ENCODE results near the gene MGAT4A.

DNA sequence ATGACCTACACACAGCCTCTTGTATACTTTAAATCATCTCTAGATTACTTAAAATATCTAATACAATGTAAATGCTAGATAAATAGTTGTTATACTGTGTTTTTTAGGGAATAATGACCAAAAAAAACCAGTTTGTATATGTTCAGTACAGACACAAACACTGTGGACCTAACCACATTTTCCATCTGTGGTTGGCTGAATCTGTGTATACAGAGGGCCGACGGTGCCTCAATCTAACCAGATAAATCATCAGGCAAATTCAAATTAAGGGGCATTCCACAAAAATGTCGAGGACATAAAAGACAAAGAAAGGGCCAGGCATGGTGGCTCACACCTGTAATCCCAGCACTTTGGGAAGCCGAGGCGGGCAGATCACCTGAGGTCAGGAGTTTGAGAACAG lies 14.1 kb downstream of the MGAT4A start:
- TF ChIP-seq, protein P1, sequence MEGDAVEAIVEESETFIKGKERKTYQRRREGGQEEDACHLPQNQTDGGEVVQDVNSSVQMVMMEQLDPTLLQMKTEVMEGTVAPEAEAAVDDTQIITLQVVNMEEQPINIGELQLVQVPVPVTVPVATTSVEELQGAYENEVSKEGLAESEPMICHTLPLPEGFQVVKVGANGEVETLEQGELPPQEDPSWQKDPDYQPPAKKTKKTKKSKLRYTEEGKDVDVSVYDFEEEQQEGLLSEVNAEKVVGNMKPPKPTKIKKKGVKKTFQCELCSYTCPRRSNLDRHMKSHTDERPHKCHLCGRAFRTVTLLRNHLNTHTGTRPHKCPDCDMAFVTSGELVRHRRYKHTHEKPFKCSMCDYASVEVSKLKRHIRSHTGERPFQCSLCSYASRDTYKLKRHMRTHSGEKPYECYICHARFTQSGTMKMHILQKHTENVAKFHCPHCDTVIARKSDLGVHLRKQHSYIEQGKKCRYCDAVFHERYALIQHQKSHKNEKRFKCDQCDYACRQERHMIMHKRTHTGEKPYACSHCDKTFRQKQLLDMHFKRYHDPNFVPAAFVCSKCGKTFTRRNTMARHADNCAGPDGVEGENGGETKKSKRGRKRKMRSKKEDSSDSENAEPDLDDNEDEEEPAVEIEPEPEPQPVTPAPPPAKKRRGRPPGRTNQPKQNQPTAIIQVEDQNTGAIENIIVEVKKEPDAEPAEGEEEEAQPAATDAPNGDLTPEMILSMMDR (conservative IDR thresholded peaks at IDR 0.05): no peak
- TF ChIP-seq ZFX (IDR thresholded peaks at IDR 0.05): no peak
